GM19455 (cell line): Measurements from ENCODE around the gene SEL1L.
"Not testable (repeated sequence)": the region's sequence is repeated elsewhere in the genome, so short reads cannot be mapped to it uniquely, and the experiment has no call there.

ENCODE experiments used
- ATAC-seq: cut with Tn5 transposase; IDR thresholded peaks from one replicate; pipeline ENCODE4 v1.9.1; 2021; ENCODE audit not compliant: unreplicated experiment

The SEL1L gene

GRCh38 chr14:81449576-81449975, 84.1 kb downstream of the SEL1L start:
- no peak for ATAC-seq

DNA sequence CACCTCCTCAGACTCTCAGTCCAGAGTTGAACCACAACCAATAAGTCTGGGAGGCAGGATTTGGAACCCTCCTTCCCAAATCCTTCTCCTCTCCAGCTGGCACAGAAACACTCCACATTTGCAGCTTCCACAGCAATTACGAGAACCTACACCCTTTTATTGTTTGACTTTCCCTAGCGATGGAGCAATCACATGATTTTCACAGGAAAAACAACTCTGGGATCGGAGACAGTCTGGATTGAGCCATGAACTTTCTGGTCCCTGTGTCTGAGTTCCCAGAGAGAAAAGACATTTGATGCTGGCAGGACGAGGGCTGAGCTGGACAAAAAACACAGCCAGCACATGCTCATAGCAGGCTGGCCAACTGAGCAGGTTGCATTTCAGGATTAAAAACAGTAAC, 84.5 kb downstream of the SEL1L start:
- no peak for ATAC-seq

GRCh38 chr14:81447021-81447764, 86.5 kb downstream of the SEL1L start:
- ATAC-seq = no peak

DNA sequence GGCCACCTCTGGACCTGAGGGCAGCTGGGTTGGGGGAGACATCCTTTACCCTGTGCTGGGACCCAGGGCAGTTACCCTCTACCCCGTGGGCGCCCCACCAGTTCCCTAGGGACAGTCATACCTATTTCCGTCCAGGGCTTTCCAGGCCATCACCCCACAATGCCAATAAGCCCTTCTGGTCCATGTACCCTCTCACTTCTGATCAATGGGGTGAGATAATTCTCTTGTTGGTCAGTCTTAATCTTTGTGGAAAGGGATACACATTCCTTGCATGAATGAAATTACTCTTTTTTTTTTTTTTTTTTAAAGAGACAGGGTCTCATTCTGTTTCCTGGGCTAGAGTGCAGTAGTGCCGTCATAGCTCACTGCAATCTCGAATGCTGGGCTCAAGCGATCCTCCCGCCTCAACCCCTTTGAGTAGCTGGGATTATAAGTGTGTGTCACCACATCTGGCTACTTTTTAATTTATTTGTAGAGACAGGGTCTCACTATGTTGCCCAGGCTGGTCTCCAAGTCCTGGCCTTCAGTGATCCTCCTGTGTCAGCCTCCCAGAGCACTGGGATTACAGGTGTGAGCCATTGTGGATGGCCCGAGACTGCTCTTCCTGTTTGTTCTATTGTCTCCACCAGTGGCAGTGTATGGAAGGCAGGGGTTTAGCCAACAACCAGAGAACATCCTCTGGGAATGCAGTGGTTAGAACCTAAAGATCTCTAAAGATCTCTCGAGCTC, 87.2 kb downstream of the SEL1L start:
- no peak for ATAC-seq

GRCh38 chr14:81441626-81442134, 92.0 kb downstream of the SEL1L start:
- no peak for ATAC-seq

- no peak for ATAC-seq
These were observed 93.6 kb downstream of the SEL1L start for GRCh38 chr14:81440041-81440440.

- no peak for ATAC-seq
These were observed 96.4 kb downstream of the SEL1L start for GRCh38 chr14:81437244-81437643.

DNA sequence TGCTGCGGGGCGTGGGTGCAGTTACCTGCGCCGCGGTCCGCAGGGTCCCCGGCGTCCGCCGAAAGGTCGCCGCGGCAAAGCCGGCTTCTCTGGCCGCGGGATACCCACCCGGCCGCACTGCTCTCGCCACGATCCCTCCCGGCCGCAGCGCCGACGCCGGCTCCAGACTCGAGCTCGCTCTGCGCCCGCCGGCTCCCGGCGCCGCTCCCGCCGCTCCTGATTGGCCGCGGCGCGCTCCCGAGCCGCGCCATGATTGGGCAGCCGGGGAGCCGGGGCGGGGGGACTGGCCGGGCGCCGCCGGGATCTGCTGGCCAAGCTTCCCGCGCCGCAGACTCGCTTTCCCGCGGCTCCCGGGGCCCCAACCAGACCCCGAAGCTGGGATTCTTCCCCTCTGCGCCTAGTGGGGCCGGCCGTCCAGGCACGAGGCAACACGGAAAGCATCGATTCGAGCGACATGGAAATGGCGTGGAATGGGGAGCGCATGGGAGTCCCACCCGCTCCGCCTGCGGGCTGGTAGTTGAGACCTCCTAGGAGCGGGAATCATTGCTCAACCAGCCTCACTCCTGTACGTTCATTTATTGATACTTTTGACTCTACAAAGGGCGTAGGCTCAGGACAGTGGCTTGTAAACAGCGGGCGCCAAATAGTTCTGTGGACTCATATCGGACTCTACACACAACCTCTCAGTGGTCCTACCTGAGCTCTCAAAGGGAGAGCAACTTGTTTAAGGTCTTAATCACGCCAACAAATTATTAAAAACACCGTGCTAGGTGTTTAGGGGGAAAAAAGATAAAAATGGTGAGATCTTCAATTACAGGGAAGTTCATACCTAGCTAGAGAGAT, 97.1 kb downstream of the SEL1L start:
- ATAC-seq = no peak

GRCh38 chr14:81435391-81436295, 98.0 kb downstream of the SEL1L start:
- ATAC-seq = no peak

- no peak for ATAC-seq
These were observed 98.6 kb downstream of the SEL1L start for GRCh38 chr14:81435048-81435390.

GRCh38 chr14:81434230-81434629, 99.4 kb downstream of the SEL1L start:
- no peak for ATAC-seq

DNA sequence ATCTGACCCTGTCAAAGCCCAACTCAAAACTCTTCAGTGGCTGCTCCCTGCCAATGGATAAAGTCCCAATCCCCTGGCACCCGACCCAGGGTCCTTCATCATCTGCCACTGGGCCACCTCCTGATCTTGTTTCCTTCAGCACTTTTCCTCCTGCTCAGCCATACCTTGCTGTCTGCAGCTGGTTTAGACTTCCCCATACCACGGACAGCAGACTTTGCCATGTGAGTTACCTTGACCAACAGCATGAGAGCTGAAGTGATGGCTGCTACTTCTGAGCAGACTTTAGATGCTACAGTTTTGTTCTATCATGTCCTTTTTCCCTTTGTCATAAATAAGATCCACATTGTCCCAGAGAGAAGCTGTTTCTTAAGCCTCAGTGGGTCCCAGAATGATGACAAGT, 100.3 kb downstream of the SEL1L start:
- ATAC-seq = no peak

- ATAC-seq = no peak
These were observed 101.4 kb downstream of the SEL1L start for GRCh38 chr14:81432219-81432661.

DNA sequence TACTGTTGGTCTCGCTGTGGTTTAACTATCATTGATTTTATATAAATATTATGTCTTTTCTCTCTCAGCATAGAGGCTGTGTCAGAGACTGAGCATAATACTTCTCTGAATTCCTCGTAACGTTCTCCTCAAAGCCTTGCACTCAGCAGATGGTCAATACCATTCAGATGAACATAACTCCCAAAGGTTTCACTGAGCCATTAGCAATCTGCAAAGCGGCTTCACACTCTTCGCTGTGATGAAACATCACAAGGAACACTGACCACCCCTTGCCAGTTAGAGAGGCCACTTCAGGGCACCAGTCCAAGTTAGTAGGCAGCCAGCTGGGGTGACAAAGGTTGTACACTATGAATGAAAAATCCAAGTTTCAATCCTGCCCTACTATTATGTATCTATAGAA, 103.4 kb downstream of the SEL1L start:
- ATAC-seq = no peak

- not testable (repeated sequence) for ATAC-seq
These were observed 103.9 kb downstream of the SEL1L start for GRCh38 chr14:81429749-81430148.

GRCh38 chr14:81429028-81429427, 104.6 kb downstream of the SEL1L start:
- ATAC-seq = no peak

DNA sequence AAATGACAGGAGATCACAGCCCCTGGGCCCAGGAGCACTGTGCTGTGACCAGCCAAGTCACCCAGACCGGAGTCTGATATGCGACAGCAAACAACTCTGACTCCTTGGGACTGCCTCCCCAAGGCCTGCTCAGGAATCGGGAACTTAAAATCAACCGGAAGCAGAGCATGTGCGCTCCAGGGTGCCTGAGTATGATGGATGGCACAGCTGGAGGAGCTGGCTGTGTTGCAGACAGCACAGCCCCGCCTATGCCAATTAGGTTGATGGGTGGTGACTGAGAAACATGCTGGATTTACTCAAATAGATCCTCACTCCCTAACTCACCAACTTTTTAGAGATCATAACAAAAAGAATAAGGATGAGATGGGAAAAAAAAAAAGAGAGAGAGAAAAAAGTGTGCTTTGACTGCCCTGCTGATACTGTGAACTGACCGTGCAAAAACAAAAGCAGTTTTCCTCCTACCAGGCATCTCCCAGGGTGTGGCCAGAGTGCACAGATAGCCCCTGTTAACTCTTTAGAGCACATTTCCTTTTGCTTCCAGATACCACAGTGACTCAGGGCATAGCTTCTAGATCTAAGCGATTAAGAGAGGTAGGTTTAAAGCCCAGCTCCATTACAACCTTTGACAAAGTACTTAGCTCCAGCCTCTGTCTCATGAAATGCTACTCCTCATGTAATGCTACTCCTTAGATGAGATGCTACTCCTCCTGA, 106.2 kb downstream of the SEL1L start:
- no peak for ATAC-seq

- ATAC-seq = no peak
These were observed 110.1 kb downstream of the SEL1L start for GRCh38 chr14:81423504-81423903.
